Measurements from ENCODE around the gene KCNJ16.
"Not testable (repeated sequence)": the region's sequence is repeated elsewhere in the genome, so short reads cannot be mapped to it uniquely, and the experiment has no call there.

Gene KCNJ16

GRCh38 chr17:70074956-70075355 lies at the start of gene KCNJ16:
KCNJ16 (plus strand) TSS chr17:70075225; CDS start chr17:70132088, 56,863 bp downstream.
- intact Hi-C loops (cut with micrococcal nuclease), result no loop called here

GRCh38 chr17:70028397-70028796 lies 46.6 kb upstream of the KCNJ16 start:
- Mint-ChIP-seq H3K9me3 (peaks cover 16% of the 10 kb centered on the region), H3K4me3 (no peak overlapping the region)

More at GRCh38 chr17:70074956-70075355, at the start of gene KCNJ16:
- H3K9me3 Mint-ChIP-seq, result no peaks in the 10 kb centered on the region
- H3K27me3 Mint-ChIP-seq, result peaks cover 3% of the 10 kb centered on the region
- no peaks in the 10 kb centered on the region for H3K36me3 Mint-ChIP-seq (ENCODE audit: low read depth)
- H3K4me3 Mint-ChIP-seq, result no peak within 1 kb of the TSS
- H3K27ac Mint-ChIP-seq, result no peak within 1 kb of the TSS
- peaks cover 26% of the 10 kb centered on the region for H3K4me1 Mint-ChIP-seq (ENCODE audit: low read depth)

GRCh38 chr17:70028978-70029767 lies 45.9 kb upstream of the KCNJ16 start:
- peaks cover 16% of the 10 kb centered on the region for H3K9me3 Mint-ChIP-seq
- no peak overlapping the region for H3K27ac Mint-ChIP-seq
- H3K36me3 Mint-ChIP-seq (ENCODE audit: low read depth), result no peaks in the 10 kb centered on the region
- intact Hi-C loops (cut with micrococcal nuclease), result no loop called here
- H3K4me1 Mint-ChIP-seq (ENCODE audit: low read depth), result no peaks in the 10 kb centered on the region
- no peak overlapping the region for H3K4me3 Mint-ChIP-seq
- H3K27me3 Mint-ChIP-seq, result no peaks in the 10 kb centered on the region

More at GRCh38 chr17:70028397-70028796, 46.6 kb upstream of the KCNJ16 start:
- Mint-ChIP-seq H3K27me3 (no peaks in the 10 kb centered on the region), H3K27ac (no peak overlapping the region), H3K4me1 (ENCODE audit: low read depth) (no peaks in the 10 kb centered on the region), H3K36me3 (ENCODE audit: low read depth) (no peaks in the 10 kb centered on the region)
- intact Hi-C loops (cut with micrococcal nuclease), result no loop called here

- H3K9me3 Mint-ChIP-seq, result peaks cover 16% of the 10 kb centered on the region
- no peak overlapping the region for H3K27ac Mint-ChIP-seq
- H3K36me3 Mint-ChIP-seq (ENCODE audit: low read depth), result no peaks in the 10 kb centered on the region
- intact Hi-C loops (cut with micrococcal nuclease), result no loop called here
- no peak overlapping the region for H3K4me3 Mint-ChIP-seq
- H3K27me3 Mint-ChIP-seq, result no peaks in the 10 kb centered on the region
- H3K4me1 Mint-ChIP-seq (ENCODE audit: low read depth), result no peaks in the 10 kb centered on the region
These were observed 44.7 kb upstream of the KCNJ16 start for GRCh38 chr17:70030371-70030770.

GRCh38 chr17:70031341-70031740 lies 43.7 kb upstream of the KCNJ16 start:
- H3K9me3 Mint-ChIP-seq, result peaks cover 16% of the 10 kb centered on the region
- H3K27me3 Mint-ChIP-seq, result no peaks in the 10 kb centered on the region
- intact Hi-C loops (cut with micrococcal nuclease), result no loop called here

GRCh38 chr17:70033165-70033564 lies 41.9 kb upstream of the KCNJ16 start:
- Mint-ChIP-seq H3K4me3 (no peak overlapping the region), H3K36me3 (ENCODE audit: low read depth) (no peaks in the 10 kb centered on the region), H3K9me3 (peaks cover 15% of the 10 kb centered on the region), H3K4me1 (ENCODE audit: low read depth) (no peaks in the 10 kb centered on the region), H3K27me3 (no peaks in the 10 kb centered on the region), H3K27ac (no peak overlapping the region)
- intact Hi-C loops (cut with micrococcal nuclease), result no loop called here

More at GRCh38 chr17:70031341-70031740, 43.7 kb upstream of the KCNJ16 start:
- Mint-ChIP-seq H3K27ac (no peak overlapping the region), H3K4me1 (ENCODE audit: low read depth) (no peaks in the 10 kb centered on the region), H3K36me3 (ENCODE audit: low read depth) (no peaks in the 10 kb centered on the region), H3K4me3 (no peak overlapping the region)

GRCh38 chr17:70034158-70034557 lies 40.9 kb upstream of the KCNJ16 start:
- H3K27ac Mint-ChIP-seq, result no peak overlapping the region
- no peaks in the 10 kb centered on the region for H3K27me3 Mint-ChIP-seq
- intact Hi-C loops (cut with micrococcal nuclease), result no loop called here
- H3K9me3 Mint-ChIP-seq, result peaks cover 7% of the 10 kb centered on the region
- H3K36me3 Mint-ChIP-seq (ENCODE audit: low read depth), result no peaks in the 10 kb centered on the region
- H3K4me1 Mint-ChIP-seq (ENCODE audit: low read depth), result no peaks in the 10 kb centered on the region
- H3K4me3 Mint-ChIP-seq, result no peak overlapping the region

GRCh38 chr17:70037498-70037897 lies 37.5 kb upstream of the KCNJ16 start:
- intact Hi-C loops (cut with micrococcal nuclease), result no loop called here
- Mint-ChIP-seq H3K4me3 (no peak overlapping the region), H3K27me3 (no peaks in the 10 kb centered on the region), H3K9me3 (no peaks in the 10 kb centered on the region), H3K4me1 (ENCODE audit: low read depth) (peaks cover 4% of the 10 kb centered on the region), H3K27ac (no peak overlapping the region), H3K36me3 (ENCODE audit: low read depth) (no peaks in the 10 kb centered on the region)

- Mint-ChIP-seq H3K27ac (no peak overlapping the region), H3K4me1 (ENCODE audit: low read depth) (peaks cover 4% of the 10 kb centered on the region), H3K27me3 (no peaks in the 10 kb centered on the region), H3K4me3 (no peak overlapping the region), H3K9me3 (no peaks in the 10 kb centered on the region), H3K36me3 (ENCODE audit: low read depth) (no peaks in the 10 kb centered on the region)
- intact Hi-C loops (cut with micrococcal nuclease), result no loop called here
These were observed 34.7 kb upstream of the KCNJ16 start for GRCh38 chr17:70040336-70040735.

GRCh38 chr17:70041061-70041460 lies 34.0 kb upstream of the KCNJ16 start:
- H3K27me3 Mint-ChIP-seq, result no peaks in the 10 kb centered on the region
- no peak overlapping the region for H3K27ac Mint-ChIP-seq
- no peak overlapping the region for H3K4me3 Mint-ChIP-seq
- no peaks in the 10 kb centered on the region for H3K9me3 Mint-ChIP-seq
- peaks cover 4% of the 10 kb centered on the region for H3K4me1 Mint-ChIP-seq (ENCODE audit: low read depth)
- H3K36me3 Mint-ChIP-seq (ENCODE audit: low read depth), result no peaks in the 10 kb centered on the region
- intact Hi-C loops (cut with micrococcal nuclease), result no loop called here

- H3K9me3 Mint-ChIP-seq, result no peaks in the 10 kb centered on the region
- H3K36me3 Mint-ChIP-seq (ENCODE audit: low read depth), result no peaks in the 10 kb centered on the region
- no peaks in the 10 kb centered on the region for H3K27me3 Mint-ChIP-seq
- no peak overlapping the region for H3K4me3 Mint-ChIP-seq
- intact Hi-C loops (cut with micrococcal nuclease), result no loop called here
- H3K27ac Mint-ChIP-seq, result no peak overlapping the region
- H3K4me1 Mint-ChIP-seq (ENCODE audit: low read depth), result peaks cover 4% of the 10 kb centered on the region
These were observed 33.5 kb upstream of the KCNJ16 start for GRCh38 chr17:70041540-70041939.

- H3K4me3 Mint-ChIP-seq; H3K27me3 Mint-ChIP-seq; H3K9me3 Mint-ChIP-seq; intact Hi-C loops (cut with micrococcal nuclease); H3K27ac Mint-ChIP-seq; H3K36me3 Mint-ChIP-seq (ENCODE audit: low read depth); H3K4me1 Mint-ChIP-seq (ENCODE audit: low read depth): not testable (repeated sequence)
These were observed 29.2 kb upstream of the KCNJ16 start for GRCh38 chr17:70045780-70046179.

- Mint-ChIP-seq H3K4me1 (ENCODE audit: low read depth) (no peaks in the 10 kb centered on the region), H3K36me3 (ENCODE audit: low read depth) (no peaks in the 10 kb centered on the region), H3K9me3 (no peaks in the 10 kb centered on the region), H3K27me3 (no peaks in the 10 kb centered on the region), H3K4me3 (no peak overlapping the region), H3K27ac (no peak overlapping the region)
- intact Hi-C loops (cut with micrococcal nuclease), result no loop called here
These were observed 27.2 kb upstream of the KCNJ16 start for GRCh38 chr17:70047619-70048419.

- Mint-ChIP-seq H3K9me3 (no peaks in the 10 kb centered on the region), H3K4me3 (no peak overlapping the region), H3K36me3 (ENCODE audit: low read depth) (no peaks in the 10 kb centered on the region), H3K27me3 (no peaks in the 10 kb centered on the region), H3K27ac (no peak overlapping the region), H3K4me1 (ENCODE audit: low read depth) (no peaks in the 10 kb centered on the region)
- intact Hi-C loops (cut with micrococcal nuclease), result no loop called here
These were observed 25.0 kb upstream of the KCNJ16 start for GRCh38 chr17:70049801-70050591.
